ENCODE data around the gene UMAD1.
"Not testable (repeated sequence)": the region's sequence is repeated elsewhere in the genome, so short reads cannot be mapped to it uniquely, and the experiment has no call there.

The UMAD1 gene

DNA sequence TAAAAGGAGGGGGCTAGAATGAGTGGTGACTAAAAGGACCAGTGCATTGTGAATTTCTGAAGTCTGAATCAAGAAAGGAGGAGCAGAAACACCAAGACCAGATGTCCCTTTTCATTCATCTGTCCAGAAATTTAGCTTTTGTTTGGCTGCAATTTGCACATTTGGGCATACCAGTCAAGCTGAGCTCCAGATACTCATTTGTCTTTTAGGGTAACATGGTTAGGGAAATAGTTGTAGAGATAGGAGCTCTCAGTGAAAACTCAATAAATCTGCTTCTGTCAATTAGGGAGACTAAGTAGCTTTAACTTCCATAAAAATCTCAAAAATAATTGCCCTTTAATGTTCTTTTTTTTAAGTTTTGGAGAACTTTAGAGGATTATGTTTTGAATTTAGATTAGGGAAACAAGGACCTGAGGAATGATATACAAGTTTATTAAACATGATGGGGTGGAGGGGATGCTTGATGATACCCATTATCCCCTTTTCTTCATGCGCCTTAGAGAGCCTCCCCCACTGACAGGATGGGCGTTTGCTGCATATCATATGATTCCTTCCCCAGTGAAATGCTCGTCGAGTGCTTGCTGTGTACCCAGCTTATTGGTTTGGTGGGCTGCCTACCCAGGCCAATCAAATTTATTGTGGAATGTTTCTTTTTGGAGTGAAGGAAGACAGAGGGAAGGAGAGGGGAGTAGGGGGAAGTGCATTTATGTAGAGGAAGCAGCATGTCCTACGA lies 128.6 kb downstream of the UMAD1 start:
- DNase-seq, result no peak

DNA sequence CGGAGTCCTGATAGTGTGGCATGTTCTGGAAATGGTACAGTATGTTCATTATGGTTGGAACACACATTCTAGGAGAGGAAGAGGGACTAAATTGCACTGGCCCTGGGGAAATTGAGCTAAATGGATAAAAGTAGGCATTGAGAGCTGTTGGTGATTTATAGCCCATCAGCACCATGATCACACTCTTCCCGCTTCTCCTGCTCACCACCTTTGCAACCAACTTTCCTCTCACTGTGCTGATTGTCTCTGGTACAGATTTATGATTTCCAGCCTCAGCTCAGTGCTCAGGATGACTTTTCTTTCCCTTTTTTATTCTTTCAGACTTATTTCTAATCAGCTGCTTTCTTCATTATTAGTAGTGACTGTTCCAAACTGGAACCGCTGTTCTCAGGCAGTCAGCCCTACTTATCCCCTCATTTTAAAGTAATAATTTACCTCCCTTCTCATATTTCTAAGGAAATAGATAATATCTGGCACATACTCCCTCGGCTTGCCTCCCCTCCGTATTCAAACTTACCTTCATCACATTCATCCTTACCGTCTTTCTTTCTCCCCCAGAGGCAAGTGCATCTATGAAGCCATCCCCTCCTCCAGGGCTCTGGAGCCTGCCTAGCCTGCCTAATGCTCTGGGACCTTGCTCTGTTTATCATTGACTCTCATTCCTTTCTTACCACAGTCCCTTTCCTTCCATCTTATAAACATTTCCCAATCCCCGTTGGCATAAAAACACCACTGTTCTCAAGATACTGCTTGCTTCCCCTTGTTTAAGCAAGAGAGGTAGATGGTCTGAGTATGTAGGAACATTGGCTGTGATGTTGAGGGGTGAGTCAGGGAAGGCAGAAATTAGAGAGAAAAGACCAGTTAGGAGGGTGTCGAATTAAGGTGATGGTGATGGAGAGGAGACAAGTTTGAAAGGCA lies 129.4 kb downstream of the UMAD1 start:
- no peak for DNase-seq

DNA sequence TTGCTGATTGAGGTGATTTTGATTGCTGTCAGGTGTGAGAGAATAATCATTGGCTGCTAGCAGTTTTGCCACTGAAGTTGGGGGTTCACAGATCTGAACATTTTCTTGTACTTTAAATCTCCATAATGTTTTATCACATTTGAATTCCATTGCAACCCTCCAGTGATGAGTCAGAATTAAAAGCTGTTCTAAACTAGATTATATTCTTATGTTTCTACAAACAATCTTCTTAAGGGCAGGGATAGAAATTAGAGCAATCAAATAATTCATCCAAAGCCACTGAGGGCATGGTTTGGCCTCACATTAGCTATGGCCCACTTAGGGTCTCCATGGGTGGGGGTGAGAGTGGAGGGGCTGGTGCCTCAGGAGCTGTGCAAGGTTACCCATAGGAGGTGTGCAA lies 130.9 kb downstream of the UMAD1 start:
- no peak for DNase-seq

DNA sequence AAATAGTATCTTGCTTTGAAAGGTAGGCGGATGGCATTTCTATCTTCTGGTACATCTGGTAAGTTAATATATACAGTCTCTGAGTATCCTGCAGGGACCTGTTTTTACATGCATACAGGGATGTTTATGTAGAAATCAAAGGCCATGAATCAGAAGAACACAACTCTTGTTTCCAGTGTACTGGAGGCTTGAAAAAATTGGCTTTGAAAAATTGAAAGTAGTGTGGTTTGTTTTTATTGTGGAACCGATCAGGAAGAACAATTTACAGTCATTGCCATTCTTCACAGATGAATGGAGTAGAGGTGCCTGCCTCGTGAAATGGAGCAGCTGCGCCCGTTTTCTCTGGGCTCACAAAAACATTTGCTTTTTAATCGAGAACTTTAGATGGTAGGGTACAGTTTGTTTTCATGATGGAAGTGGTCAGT lies 131.9 kb downstream of the UMAD1 start:
- peak in 1 of 2 donors; percentile 11 for DNase-seq

DNA sequence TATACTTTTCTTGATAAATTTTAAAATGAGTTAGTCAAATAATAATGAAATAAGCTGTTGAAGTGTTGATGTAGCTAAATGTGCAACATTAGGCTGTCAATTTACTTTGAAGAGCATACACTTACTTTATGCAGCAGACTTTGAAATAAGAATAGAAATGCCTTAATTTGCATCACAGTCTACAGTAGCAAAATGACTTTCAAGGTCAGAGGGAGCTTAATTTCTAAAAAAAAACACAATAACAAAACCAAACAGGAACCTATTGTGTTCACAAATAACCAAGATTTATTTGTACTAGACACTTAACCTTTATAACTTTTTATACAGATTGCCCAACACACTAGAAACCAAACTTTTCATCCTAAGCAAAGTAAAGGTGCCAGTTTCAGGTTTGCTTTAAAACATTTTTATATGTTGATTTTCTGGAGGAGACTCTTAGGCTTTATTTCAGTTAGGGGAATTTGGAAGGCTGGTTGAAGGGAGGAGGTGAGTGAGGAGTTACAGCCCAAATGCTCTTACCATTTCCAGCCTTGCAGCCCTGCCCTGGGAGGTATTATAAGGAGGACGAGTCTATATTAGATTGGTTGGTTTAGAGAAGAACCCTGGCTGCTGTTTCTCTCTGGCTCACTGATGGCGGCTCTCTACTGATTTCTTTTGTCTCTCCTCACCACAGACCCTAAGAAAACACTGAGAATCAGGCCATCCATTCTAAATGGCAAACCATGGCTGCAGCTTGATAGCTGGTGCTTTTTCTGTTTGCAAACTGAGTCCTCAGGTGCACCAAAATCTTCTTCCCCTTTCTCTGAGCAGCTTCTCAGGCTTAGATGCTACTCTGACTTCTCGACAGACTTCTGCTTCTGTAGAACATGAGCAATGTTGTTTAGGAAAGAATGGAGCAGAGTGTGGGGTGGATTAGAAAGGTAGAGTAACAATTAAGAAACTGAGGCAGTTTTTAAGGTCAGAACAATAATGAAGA lies 133.1 kb downstream of the UMAD1 start:
- no peak for DNase-seq

DNA sequence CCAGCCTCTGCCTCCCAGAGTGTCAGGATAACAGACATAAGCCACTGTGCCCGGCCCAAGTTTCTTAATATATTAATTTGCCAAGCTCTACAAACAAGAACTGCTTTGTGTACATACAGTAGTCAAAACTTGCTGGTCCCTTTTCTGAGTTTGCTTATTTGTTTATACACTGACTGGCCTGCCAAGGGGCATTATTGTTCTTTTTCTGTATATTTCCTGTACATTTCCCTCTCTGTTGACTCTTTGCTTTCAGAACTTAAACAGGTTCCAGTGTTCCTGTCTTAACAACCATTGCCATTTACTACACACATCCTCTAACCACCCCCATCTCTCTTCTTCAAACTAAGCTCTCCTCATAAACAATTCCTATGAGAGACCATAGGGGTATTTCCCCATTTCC lies 139.3 kb downstream of the UMAD1 start:
- no peak for DNase-seq

DNA sequence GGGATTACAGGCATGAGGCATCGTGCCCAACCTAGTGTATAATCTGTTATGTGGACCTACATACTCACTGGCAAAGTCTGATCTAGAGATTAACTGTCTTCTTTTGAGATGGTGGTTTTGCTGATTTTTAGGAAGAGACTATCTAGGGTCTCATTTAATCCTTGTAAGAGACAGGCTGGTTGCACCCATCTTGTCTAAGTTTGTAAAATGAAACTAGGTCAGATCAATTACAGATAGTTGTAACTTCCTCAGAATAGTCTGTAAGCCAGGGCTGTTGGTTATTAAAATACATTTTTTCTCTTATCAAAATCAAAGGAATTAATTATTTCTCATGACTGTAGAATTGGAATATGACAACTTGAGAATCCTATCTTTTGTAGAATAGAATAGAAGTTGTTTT lies 142.4 kb downstream of the UMAD1 start:
- DNase-seq, result no peak

DNA sequence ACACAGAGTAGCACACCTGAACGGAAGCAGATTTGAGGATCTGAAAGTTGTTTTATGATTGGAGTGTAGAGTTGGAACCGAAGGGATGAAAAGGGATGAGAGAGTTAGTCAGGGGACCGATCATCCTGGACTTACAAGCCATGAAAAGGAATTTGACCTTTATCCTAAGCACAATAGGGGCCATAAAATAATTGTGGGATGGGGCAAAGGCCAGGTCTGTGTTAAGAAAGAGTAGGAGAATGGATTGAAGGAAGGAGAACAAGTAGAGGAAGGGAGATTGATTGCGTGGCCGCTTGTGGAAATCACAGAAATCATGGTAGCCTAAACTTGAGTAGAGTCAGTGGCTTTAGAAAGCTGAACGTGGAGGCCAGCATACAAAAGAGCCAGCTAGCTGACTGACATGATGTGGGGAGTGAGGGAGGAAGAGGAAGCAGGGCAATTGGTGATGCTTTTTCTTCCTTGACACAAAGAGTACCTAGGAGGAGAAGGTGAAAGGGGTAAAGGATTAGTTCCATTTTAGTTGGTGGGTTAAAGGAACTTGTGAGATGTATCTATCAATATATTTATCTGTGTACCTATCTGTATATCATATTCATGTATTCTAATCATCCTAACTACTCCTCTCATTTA lies 144.9 kb downstream of the UMAD1 start:
- DNase-seq, result no peak

DNA sequence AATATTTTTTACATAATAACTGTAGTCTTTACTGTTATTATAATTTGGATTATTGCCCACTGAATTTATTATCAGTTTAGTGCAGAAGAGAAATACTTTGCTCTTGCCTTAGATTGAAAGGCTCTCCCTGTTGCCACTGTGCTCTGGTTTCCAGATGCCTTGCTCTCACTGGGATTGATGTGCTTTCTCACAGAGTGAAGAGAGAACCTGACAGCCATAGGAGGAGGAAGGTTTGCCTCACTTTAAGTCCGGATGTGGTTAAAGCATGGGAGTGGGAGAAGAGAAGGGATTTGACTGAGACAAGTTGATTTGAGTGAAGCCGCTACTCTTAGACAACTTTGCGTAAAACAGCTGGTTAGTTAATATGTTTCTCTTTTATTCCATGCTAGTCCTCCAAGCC lies 146.0 kb downstream of the UMAD1 start:
- DNase-seq, result no peak

DNA sequence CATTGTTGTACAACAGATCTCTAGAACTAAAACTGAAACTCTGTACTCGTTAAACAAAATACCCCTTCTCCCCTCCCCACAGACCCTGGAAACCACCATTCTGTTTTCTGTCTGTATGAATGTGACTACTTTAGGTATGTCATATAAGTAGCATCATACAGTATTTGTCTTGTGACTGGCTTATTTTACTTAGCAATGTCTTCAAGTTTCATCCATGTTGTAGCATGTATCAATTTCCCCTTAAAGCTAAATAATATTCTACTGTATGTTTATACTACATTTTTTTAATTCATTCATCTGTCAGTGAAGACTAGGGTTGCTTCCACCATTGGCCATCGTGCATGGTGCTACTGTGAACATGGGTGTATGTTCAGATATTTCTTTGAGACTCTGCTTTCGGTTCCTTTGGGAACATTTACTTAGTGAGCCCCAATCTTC lies 149.0 kb downstream of the UMAD1 start:
- DNase-seq, result no peak

DNA sequence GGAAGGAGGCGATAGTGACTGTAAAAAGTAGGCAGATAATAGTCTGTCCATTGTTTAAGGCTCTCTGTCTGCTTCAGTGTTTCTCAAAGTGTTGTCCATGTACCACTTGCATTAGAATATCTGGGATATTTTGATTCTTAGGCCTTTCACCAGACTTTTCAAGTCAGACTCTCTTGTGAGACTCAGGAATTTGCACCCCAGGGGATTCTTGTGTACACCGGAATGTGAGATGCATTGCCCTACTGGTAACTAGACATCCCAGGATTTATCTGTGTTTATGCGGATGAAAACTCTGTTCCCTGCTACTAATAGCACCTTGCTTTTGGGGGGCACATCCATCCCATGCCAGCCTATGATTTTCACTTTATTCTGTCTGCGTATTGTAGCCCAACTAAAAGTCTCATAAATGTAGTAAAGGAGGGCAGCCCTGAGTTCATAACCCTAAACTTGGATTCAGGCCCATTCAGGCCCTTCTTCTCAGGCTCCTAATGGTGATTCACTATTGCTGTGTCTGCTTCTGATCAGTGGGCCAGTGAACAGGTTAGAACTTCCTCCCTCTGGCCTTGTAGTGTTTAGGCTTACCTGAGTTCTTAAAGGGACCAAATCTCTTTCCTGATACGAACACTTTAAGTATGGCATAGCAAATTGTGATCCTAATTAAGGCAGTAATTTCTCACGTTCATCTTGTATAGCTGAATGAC lies 149.6 kb downstream of the UMAD1 start:
- DNase-seq, result no peak

DNA sequence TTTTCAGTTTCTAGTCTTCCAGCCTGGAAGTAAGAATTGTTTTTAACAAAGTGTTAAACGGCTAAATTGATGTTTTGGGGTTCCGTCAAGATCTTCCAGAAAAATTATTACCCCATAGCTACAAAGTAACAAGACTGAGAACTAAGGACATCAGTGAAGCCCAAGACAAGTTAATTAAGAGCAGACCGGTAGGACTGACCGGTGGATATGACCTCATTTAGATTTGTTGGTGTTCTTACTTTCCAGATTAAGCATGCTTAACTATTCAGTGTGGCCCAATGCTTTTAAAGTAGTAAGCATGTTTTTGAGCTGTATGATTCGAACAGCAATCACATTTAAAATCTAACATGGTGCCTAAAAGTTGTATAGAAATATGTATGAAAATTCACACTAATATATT lies 151.0 kb downstream of the UMAD1 start:
- no peak for DNase-seq

DNA sequence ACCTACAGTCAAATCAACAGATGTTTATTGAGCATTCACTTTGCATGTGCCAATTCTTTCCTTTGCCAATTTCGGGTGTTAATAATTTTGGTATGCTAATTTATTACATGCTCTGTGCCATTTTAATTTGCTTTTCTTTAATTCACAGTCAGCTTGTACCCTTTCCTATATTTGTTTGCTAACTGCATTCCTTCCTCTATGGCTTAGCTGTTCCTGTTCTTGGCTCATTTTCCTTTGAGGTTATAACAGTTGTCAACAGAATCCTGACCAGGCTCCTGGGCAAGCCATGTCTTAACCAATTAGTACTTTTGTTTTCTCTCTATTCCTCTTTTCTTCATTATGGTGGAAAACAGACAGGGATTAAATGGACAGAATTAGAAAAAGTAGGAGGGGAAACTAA lies 151.5 kb downstream of the UMAD1 start:
- no peak for DNase-seq

DNA sequence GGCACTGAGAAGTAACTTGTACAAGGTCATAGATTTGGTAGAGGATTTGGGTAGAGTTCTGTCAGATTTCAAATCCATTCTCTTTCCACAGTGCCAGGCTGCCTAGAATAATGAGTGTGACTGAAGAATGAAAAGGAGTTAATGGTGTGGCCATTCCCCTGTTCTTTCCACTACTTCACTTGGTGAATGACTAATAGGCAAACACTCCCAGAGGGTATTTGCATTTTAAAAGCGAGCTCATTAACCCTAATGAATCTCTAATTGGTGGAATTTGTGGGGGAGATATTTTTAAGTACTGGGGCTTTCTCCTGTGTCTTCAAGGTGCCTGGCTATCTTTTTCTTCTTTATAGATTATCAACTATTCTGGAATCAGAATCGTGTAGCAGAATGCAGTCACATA lies 152.7 kb downstream of the UMAD1 start:
- no peak for DNase-seq

DNA sequence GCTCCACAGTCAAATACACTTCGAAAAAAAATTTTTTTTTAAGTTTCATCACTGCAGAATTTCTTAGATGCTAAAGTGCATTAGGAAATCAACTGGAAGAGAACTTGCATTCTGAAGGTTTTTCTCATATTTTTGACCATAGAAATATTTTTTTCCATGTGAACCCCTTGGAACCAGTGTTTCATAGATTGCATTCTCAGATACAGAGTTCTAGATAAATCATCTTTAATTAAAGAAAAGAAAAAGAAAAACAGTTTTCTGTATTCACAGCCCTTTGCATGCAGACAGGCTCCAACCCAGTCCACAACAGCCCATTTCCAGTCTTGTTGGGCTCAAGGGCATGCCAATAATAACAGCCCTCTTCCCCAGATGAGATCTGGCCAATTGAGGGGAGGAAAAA lies 153.4 kb downstream of the UMAD1 start:
- DNase-seq, result no peak

DNA sequence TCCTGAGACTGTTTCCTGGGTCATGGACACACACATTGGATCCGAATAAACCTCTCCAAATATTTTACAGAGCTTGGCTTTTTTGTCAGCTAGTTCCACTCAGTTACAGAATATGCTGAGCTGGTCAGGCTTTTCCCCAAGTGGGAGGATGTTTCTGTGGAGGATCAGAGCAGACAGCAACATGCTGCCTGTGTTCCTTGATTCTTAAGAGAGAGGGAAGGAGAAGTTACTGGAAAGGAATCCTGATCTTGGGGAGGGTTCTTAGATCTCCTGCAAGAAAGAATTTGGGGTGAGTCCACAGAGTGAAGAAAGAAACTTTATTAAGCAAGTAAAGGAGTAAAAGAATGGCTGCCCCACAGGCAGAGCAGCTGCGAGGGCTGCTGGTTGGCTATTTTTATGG lies 154.7 kb downstream of the UMAD1 start:
- no peak for DNase-seq

DNA sequence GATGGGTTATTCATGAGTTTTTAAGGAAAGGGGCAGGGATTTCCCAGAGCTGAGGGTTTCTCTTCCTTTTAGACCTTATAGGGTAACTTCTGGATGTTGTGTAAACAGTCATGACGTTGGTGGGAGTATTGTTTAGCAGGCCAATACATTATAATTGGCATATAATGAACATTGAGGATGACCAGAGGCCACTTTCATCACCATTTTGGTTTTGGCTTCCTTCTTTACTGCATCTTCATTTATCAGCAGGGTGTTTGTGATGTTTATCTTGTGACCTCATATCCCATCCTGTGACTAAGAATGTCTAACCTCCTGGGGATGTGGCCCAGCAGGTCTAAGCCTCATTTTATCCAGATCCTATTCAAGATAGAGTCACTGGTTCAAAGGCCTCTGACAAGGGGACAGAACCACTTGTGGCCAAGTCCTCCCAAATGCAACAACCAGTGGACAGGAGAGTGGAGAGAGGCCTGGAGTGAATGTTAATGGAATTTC lies 155.1 kb downstream of the UMAD1 start:
- no peak for DNase-seq

DNA sequence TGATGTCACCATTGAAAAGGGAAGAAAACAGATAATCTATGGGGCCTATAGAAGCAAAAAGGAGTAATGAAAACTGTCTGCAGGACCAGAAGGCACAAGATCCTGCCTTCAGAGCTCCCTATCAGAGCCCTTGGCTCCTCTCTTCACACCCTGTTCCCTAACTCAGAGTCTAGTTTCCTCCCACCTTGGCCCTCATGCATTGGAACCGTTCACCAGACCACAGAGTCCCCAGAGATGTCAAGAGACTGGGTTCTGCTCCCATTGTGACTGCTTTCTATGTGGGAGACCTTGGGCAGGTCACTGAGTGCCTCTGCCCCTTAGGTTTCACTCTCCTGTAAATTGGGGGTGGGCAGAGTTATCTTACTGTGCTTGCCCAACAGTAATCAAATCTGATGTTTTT lies 158.0 kb downstream of the UMAD1 start:
- no peak for DNase-seq

DNA sequence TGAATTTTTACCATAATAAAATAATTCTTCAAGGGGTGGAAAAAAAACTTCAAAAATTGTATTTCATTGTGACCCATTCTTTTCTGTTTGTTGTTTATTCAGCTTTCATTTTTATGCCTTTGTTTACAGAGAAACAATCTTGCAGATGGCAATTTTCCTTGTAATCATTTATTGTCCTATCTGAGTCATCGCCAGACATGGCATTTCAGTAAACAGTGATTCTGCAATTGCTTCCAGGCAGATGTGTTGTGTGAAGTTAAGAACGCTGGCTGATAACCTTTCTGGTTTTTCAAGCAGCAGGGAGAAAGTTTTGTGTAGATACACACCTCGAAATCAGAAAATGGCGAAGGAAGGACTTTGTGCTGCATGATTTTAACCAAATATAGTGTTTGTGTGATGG lies 158.6 kb downstream of the UMAD1 start:
- DNase-seq, result no peak

DNA sequence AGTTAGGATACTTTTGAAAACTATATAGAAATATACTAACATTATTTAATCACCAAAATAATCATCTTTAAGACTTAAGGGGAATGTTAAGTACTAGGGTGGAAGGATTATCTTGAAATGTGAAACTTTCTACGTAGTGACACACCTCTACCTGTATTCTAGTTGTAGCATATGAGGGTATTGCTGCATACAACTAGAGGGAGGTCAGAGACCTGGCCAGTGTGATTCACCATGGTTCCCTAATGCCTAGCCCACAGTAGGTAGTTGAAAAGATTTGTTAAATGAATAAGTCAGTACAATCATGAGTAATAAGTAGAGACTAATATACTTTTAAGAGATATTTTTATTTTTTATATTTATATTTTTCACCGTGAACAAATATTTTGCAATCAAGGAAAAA lies 162.0 kb downstream of the UMAD1 start:
- DNase-seq, result no peak

DNA sequence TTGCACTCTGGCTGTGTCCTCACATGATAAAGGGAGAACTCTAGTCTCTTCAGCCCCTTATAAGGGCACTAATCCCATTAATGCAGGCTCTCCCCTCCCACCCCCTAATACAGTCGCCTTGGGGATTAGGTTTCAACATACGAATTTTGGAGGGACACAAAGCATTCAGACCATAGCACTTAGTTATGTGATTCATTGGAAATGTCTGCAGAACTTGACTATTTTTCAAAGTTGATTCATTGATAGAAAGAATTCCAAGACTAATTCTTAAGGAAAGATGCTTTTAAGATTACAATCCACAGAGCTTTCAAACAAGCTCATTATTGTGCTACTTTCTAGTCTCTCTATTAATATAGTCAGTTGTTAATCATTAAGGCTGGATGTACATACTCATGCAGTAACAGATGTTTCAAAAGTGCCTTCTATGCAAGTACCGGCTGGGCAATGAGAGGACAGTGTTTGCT lies 163.2 kb downstream of the UMAD1 start:
- DNase-seq, result no peak

DNA sequence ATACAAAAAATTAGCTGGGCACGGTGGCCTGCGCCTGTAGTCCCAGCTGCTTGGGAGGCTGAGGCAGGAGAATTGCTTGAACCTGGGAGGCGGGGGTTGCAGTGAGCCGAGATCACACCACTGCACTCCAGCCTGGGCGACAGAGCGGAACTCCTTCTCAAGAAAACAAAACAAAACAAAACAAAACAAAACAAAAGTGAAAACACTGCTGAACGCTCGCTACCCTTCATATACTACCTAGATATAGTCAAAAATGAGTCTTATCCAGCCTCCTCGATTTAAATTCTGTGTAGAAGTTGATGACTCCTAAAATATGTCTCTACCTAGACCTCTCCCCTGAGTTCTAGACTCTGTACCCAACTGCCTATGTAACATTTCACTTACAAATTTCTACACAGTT lies 164.3 kb downstream of the UMAD1 start:
- DNase-seq, result not testable (repeated sequence)
